DMS 273 (cell line): ENCODE measurements around the gene GPD2.
"Not testable (repeated sequence)": the region's sequence is repeated elsewhere in the genome, so short reads cannot be mapped to it uniquely, and the experiment has no call there.

Experiments used
- DNase-seq: peaks from one replicate; lab custom pipeline; 2025; ENCODE audit not compliant: unreplicated experiment; lab: John Stamatoyannopoulos, UW

GPD2 gene

DNA sequence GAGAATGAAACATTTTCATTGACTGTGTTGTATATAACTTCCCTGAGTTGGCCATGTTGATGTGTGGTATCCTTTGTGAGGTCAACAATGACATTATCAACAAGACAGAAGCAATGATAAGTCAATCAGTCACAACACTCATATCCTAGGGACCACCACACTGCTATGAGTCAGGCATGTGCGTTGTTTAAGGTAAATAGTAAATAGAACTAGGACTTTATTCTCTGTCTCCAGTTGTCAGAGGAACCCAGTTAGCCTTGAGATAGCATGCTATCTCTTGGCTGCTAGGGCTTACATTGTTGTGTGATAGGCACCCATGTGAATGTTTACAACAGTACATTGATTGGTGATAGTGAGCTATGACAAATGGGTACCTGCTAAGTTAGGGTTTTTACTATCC lies 37.3 kb downstream of the GPD2 start:
- DNase-seq, result no peak

DNA sequence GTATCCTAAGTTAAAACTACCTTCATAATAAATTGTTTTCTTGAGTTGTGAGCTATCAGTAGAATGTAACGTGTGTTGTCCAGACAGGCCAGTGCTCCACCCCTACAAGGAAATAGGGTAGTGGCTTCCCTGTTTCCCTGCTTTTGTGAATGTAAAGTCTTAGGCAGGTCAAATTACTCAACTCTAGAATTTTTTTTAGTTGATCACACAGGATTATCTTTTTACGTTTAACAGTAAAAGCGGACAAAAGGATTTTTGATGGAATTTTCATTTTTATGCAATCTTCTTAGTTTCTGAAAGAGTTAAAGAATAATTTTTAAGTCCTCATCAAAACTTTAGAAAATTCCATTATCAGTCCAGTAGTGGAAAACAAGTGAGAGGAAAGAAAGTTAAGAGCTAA lies 38.2 kb downstream of the GPD2 start:
- DNase-seq, result no peak

DNA sequence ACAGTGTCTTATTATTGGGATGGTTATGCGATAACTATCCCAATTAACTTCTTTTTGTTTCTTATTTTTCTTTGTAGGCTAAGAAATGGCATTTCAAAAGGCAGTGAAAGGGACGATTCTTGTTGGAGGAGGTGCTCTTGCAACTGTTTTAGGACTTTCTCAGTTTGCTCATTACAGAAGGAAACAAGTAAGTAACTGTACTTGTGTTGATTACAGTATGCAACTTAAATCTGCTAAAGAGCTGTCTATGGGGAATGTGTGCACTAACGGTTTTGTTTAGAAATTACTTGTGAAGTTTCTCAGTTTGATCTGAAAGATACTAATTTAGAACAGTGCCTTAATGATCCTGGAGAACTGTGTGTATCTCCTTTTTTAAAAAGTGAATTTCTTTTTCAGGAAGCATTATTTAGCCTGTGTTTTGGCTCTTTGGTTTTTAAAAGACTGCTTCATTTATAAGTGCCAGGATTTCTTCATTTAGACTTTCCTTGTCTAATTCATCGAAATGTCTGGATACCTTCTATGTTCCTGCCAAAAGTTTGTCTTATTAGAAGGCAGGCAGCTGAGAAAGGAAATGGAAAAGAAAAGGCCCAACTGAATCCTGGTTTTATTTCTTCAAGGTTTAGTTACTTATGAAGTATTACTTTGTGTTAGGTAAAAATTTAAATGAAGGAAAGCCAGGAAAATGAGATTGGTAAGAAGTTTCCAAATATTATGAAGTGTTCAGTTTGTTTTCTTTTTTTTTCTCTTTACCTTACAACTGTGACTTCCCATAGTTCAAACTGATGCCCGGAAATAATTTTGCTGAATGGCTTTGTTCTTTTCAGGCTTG lies 40.1 kb downstream of the GPD2 start:
- no peak for DNase-seq

DNA sequence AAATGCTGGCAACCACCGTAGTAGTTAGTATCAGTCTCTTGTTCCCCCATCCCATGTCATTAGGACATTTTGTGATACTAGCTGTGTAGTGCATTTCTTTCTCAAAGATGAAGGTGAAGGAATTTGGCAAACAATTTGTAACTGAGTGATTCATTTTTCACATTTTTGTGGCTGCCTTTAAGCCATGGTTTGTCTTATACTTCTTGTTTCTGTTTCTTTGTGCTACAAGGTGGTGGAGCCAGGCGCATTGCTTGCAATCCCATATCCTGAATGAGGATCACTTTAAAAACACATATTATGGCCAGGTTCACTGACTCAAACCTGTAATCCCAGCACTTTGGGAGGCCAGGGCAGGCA lies 40.6 kb downstream of the GPD2 start:
- no peak for DNase-seq

DNA sequence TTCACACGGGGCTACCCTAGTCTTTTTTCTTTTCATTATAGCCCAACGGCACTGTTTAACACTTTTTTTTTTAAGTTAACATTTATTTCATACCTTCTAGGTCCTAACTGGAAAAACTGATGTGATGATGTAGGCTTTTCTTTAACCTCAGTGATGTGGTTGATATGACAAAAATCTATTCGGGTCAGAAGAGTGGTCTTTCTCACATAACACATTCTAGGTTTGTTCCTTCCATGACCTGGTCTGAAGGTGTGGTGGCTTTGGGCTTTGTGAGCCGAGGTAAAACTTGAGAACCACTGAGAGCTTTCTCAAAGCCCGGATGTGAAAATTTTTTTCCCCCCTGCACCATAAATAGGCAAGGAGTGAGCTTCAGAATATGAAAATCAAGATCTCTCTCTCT lies 44.2 kb downstream of the GPD2 start:
- DNase-seq, result no peak

DNA sequence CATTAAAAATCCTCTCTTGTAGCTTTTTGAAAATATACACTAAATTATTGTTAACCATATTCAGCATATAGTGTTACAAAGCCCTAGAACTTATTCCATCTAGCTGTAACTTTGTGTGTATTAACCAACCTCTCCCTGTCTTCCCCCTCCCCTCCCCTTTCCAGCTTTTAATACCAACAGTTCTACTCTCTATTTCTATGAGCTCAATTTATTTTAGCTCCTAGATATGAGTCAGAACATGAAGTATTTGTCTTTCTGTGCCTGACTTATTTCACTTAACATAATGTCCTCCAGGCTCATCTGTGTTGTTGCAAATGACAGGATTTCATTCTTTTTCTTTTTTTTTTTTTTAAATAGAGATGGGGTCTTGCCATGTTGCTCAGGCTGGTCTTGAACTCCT lies 45.1 kb downstream of the GPD2 start:
- DNase-seq, result no peak

DNA sequence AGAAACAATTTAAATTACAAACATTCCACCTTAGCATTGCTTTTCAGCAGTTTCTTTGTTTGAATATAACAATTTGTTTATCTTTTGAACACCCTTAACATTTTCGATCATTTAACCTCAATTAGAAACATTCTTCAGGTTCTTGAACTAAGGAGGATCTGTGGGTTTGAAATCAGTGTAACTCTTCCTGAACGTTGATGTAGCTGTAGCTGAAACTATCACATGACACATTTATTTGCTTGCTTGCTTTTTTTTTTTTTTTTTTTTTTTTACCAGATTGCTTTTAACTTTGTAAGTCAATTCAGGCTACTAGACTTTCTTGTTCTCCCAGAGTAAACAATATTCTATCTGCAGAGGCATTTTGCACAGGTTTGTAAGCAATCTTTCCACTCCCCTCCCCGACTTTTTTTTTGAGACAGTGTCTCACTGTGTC lies 47.6 kb downstream of the GPD2 start:
- no peak for DNase-seq

DNA sequence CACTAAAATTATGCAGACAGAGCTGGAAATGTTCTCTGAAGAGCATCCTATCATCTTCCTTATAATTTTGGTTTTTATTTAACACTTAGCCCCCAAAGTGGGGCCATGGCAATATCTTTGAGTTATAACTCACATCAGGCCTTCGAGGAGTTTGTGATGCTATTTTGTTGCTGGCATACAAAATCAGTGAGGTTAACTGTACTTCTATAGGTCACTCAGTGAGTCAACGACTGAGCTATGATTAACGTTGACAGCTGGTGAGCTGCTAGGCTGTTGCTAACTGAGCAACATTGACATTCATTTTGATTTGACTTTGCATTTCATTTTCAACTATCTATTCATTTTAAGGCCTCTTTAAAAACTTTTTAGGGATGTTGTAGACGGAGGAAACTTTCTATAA lies 50.0 kb downstream of the GPD2 start:
- peak; percentile 19 for DNase-seq

DNA sequence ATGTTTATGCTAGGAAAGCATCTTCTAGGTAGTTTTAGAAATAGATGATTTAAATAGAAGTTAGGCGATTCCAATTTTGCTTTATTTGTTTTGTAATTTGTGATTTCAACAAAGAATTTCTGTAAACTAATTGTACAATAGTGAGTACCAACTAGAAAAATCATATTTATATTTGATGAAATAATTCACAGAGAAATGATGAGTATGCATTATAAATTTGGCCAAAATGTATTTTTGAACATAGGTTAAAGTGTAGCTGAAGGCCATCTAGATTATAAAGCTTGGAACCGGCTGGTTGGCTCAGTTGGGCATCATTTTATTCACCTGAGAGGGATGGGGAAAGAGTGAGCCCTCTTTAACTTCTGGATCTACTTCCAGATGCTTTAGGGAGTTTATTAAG lies 50.4 kb downstream of the GPD2 start:
- no peak for DNase-seq

DNA sequence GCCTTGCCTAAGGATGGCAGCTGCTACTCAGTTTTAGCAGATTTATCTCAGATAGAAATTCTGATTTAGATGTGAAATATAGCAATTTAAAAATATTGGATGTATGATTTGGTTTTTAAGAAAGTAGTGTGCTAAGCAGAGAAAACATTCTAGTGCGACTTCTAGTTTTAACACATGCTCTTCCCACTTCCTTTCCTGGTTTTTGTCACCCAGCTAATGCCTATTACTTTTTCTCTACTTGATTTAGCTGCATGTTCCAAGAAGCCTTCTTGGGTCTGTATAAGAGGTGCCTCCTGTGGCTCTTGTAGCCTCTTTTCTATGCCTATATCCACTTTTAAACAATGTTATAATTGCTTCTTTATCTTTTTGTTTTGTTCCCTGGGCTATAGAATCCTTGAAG lies 53.0 kb downstream of the GPD2 start:
- no peak for DNase-seq

DNA sequence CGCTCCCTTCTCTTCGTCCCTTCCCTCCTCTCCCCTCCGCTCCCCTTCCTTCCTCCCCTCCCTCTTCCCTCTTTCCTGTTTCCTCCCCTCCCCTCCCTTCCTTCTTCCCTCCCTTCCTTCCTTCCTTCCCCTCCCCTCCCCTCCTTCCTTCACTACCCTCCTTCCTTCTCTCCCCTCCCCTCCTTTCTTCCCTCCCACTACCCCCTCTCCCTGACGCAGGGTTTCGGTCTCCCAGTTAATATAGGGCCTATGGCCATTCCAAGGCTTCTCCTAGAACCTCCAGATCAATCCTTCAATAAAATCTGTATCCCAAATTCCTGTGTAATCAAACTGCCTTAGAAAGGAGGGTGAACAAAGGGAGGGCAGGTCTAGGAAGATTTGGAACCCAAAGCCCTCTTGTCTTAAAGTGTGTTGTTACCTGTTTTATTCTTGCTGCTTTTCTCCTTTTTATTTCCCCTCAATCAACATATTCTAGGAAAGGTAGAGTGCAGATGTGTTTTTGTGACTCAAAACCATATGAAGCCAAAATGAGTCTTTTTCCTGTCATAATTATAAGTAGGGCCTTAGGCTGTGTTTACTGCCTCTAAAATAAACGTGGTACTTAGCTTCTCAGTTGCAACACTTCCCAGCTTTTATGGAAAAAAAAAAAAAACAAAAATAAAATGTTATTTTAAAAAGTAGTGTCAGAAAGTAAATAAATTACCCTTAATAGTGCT lies 53.7 kb downstream of the GPD2 start:
- no peak for DNase-seq

DNA sequence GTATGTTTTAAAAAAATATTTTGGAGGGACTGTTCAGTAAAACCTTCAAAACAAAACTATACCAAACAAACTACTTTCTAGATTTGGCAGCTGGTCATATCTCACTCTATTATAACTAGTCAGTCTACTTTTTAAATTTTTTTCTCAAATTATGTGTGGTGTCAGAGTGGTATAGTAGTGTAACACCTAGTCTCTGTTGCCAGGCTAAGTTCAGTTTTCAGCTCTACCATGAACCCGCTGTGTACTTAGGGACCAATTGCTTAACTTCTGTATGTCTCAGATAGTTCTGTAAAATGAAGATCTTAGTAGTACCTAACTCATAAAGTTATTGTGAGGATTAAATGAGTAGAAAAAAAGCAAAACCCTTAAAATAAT lies 54.3 kb downstream of the GPD2 start:
- DNase-seq, result no peak

DNA sequence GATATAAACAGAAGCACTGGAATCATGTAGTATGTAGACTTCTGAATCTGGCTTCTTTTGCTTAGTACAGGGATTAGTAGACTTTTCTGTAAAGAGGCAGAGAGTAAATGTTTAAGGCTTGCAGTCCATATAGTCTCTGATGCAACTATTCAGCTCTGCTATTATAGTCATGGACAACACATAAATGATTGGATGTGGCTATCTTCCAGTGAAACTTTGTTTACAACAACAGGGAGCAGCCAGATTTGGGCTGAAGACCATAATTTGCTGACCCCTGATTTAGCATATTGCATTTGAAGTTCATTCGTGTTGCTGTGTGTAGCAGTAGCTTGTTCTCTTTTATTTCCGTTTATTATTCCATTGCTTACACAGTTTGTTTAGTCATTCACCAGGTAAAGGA lies 55.0 kb downstream of the GPD2 start:
- no peak for DNase-seq

DNA sequence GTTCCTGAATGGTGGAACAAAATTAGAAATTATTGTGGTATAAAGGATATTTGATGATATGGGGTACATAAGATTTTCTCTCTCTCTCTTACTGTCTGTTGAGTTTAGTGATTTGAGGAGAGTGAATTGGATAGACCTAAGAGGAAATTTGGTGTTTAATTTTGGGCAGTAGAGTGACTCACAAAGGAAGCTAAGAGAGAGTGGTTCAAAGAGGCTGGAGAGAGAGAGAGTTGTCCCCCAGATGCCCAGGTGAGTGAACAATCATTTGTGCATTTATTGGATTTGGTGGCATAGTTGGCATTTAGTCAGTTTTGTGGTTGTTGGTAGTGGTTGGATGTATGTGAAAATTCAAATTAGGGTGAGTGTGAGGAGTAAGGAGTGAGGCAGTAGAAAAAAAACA lies 56.8 kb downstream of the GPD2 start:
- no peak for DNase-seq

DNA sequence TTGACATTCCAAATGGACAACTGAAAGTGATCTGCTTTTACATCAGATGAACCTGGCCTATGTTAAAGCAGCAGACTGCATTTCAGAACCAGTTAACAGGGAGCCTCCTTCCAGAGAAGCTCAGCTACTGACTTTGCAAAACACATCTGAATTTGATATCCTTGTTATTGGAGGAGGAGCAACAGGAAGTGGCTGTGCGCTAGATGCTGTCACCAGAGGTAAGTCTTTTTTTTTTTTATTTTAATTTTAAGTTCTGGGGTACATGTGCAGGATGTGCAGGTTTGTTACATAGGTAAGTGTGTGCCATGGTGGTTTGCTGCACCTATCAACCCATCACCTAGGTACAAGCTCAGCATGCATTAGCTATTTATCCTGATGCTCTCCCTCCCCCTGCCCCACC lies 59.8 kb downstream of the GPD2 start:
- DNase-seq, result not testable (repeated sequence)

DNA sequence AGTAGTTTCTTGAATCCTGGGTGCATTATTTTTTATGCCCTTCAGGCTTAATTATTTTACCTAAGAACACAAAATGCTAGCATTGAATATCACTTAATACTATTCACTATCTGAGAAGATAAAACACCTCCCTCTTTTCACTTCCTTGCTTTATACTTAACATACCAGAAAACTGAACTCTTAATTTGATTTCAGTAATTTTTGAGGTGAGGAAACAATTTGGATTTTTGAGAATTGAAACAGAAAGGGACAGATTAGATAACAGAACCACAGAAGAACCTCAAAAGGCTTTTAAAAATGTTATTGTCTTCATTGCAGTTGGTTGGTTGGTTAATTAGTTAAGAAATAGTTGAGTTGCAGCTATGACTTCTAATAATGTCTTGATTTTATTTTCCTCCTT lies 69.5 kb downstream of the GPD2 start:
- no peak for DNase-seq

DNA sequence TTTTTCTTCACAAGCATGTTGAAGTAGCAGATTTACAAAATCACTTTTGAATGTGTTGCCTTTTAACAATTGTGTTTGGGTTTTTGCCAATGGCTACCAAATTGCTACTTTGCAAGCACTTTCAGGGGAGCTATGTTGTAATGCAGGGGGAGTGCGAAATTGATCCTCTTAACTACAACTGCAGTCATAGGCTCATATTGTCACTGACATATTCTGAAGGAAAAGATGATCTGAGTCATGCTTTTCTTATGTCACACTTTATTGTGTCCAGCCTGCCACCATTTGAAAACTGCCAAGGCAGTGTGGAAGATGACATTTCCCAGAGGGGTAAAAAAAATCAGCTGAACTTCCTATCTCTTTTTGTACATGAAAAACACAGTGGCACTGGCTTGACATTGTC lies 74.9 kb downstream of the GPD2 start:
- no peak for DNase-seq

DNA sequence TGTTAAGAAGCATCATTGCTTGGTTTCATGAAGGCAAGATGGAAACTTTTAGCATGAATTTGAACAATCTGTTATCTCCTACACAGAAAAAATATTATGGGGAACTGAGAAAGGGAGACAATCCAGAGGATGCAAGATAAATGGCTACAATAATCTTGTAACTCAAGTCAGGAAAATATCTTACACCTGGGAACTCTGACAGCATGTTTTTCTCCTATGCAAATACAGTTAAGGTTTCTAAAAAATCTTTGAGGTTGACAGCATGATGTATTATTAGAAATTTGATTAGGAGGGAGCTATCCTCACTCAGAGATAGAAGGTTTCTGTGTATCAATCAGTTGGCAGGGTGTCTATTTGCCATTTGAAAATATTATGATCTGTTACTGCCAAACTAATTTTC lies 75.6 kb downstream of the GPD2 start:
- DNase-seq, result no peak

DNA sequence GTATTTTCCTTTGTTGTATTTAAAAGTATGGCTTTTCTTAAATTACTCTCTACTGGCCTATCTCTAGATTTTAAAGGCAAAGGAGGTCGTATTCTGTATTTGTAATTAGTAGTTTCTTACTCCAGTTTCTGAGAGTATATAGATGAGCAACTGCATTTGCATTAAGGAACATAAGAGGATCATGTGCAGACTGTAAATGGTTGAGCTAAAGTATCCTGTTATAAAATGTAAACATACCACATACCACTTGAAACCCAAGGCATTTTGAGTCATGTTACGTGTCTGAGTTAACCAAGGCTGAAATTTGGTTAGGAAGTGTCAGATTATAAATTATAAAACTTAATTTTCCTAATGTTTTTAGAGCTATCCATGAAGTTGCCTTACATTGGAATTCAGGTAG lies 76.3 kb downstream of the GPD2 start:
- DNase-seq, result no peak

DNA sequence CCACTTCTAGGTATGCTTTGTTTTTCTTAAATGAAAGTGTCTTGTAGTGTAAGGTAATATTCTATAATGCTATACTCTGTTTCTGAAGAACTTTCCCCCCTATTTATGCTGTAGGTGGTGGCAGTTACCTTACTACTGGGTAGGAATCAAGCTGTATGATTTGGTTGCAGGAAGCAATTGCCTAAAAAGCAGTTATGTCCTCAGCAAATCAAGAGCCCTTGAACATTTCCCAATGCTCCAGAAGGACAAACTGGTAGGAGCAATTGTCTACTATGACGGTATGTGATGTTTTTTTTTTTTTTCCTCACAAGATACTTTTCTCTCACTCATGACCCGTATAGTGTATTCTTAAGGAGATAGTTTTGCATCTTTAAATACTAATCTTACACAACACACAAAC lies 77.0 kb downstream of the GPD2 start:
- no peak for DNase-seq

DNA sequence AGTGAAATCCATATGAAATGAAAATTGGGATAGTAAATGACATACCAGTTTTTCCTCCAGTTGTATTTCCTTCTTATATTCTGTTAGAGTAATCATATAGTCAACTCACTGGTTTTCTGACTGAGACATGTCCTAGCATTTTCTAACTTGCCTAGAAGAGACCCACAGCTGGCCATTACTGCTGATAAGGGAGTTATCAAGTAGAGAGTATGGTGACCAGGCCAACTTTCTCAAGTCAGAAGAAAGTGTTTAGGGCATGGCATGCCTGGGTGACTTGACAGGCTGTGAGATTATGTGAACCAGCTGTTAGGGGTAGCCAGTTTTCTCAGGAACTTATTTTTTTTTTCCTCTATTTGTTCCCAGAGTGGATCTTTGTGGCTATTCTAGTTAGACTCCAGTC lies 81.2 kb downstream of the GPD2 start:
- peak; percentile 23 for DNase-seq

DNA sequence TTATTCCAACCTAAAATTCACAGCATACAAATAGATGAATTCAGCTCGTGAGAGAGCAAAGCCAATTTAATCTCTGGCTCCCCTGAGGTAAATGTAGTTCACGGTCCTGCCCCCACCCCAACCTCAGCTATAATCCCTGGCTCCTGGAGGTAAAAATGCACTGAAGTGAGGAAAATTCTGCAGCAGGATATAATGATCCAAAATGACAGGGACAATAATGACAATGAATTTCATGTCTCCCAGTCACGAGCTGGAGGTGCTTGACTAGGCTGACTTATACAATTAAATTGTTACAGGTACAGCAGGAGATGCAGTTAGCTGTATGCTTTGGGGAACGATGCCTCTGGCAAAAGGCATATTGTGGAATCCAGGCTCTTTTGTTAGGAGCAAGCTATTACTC lies 82.0 kb downstream of the GPD2 start:
- DNase-seq, result no peak
